ENCODE measurements around the gene TSHZ3. TPM values are rescaled to one million over a fixed set of nuclear protein-coding genes. Genes with fewer than 3 reads are reported as not detected.

The TSHZ3 gene
- total and polyA plus RNA-seq, 12 donors, result 2.6 to 9.3 (median 7.8) TPM

DNA sequence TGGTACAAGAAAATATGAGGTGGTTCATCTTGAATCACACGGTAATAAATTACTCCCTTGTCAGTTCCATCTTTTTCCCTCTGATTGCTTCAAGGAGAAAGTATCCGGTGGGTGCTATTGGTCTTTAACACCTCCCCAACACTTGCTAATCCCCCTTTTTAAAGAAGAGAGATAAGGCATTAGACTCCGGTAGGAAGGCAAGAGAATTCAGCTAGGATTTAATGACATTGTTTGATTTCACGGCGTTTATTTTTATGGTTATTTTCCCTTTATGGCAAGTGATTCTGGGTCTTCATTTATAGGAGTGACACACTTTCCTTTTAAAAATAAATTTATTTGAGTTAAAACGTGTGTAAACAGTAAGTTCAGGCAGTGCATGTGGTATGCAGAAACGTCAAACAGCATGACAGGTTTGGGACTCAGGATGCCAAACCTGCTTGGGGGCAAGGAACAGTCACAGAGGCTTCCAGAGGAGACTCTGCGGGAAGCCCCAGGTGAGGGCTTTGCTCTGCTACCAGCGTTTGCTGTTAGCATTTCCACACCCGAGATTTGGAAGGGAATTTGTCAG lies 36.5 kb downstream of the TSHZ3 start:
- intact Hi-C loops (cut with DNase I), result no loop called here
- peaks cover 0 to 23% of the 10 kb centered on the region in 2 donors for H3K4me1 ChIP-seq (replicated peaks in 1 of 2)
- 73 to 81% (median 77%) methylated on average over 10 of the region's 10 CpGs for WGBS, 4 donors
- peak overlapping the region in 2 of 5 donors; percentile 25 to 45 for H3K27ac ChIP-seq
- TF ChIP-seq, protein P1, sequence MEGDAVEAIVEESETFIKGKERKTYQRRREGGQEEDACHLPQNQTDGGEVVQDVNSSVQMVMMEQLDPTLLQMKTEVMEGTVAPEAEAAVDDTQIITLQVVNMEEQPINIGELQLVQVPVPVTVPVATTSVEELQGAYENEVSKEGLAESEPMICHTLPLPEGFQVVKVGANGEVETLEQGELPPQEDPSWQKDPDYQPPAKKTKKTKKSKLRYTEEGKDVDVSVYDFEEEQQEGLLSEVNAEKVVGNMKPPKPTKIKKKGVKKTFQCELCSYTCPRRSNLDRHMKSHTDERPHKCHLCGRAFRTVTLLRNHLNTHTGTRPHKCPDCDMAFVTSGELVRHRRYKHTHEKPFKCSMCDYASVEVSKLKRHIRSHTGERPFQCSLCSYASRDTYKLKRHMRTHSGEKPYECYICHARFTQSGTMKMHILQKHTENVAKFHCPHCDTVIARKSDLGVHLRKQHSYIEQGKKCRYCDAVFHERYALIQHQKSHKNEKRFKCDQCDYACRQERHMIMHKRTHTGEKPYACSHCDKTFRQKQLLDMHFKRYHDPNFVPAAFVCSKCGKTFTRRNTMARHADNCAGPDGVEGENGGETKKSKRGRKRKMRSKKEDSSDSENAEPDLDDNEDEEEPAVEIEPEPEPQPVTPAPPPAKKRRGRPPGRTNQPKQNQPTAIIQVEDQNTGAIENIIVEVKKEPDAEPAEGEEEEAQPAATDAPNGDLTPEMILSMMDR (IDR thresholded peaks at IDR 0.05), result no peak
- TF ChIP-seq POLR2A (IDR thresholded peaks at IDR 0.05), result no peak
- H3K27me3 ChIP-seq, result no peaks in the 10 kb centered on the region
- no peaks in the 10 kb centered on the region for H3K9me3 ChIP-seq (replicated peaks in 1 of 3)
- no peaks in the 10 kb centered on the region for H3K36me3 ChIP-seq (replicated peaks in 1 of 2)
- no peak overlapping the region for H3K4me3 ChIP-seq
- no peak for DNase-seq

DNA sequence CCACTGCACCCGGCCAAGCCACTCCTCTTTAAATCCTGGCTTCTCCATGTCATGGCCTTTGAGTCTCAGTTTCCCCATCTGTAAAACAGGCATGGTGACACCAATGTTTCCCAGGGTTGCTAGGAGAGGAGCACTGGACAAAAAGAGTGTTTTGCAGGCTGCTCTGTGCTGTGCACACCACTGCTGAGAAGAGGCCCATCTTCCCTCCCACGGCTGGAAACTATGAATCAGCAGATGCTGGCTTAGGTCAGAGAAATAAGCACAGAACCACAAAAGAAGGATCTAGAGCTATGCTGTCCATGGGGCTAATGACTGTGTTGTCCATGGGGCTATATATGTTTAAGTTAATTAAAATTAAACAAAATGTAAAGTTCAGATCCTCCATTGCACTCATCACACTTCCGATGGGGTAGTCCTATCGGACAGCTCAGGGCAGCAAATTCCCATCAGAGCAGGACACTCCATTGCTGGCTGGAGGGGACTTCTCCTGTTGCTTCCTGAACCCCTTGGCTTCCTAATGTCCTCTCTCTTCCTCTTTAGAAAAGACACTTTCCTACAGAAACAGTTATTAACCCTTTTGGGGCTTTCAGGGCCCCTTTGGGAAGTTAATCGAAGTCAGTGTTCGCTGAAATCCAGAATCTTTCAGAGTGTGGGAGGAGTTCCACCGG lies 37.1 kb downstream of the TSHZ3 start:
- Histone ChIP-seq H3K36me3 (replicated peaks in 1 of 2) (no peaks in the 10 kb centered on the region), H3K27ac (peak overlapping the region in 2 of 5 donors; percentile 25 to 45), H3K9me3 (replicated peaks in 1 of 3) (no peaks in the 10 kb centered on the region), H3K4me3 (no peak overlapping the region), H3K27me3 (no peaks in the 10 kb centered on the region), H3K4me1 (replicated peaks in 1 of 2) (peaks cover 0 to 17% of the 10 kb centered on the region in 2 donors)
- peak in 5 of 7 donors; percentile 30 to 65 (median 47) for DNase-seq
- no peak for TF ChIP-seq POLR2A (IDR thresholded peaks at IDR 0.05)
- TF ChIP-seq, protein P1 (IDR thresholded peaks at IDR 0.05), result no peak
- 71 to 85% (median 79%) methylated on average over 7 of the region's 7 CpGs for WGBS, 4 donors
- intact Hi-C loops (cut with DNase I), result no loop called here

DNA sequence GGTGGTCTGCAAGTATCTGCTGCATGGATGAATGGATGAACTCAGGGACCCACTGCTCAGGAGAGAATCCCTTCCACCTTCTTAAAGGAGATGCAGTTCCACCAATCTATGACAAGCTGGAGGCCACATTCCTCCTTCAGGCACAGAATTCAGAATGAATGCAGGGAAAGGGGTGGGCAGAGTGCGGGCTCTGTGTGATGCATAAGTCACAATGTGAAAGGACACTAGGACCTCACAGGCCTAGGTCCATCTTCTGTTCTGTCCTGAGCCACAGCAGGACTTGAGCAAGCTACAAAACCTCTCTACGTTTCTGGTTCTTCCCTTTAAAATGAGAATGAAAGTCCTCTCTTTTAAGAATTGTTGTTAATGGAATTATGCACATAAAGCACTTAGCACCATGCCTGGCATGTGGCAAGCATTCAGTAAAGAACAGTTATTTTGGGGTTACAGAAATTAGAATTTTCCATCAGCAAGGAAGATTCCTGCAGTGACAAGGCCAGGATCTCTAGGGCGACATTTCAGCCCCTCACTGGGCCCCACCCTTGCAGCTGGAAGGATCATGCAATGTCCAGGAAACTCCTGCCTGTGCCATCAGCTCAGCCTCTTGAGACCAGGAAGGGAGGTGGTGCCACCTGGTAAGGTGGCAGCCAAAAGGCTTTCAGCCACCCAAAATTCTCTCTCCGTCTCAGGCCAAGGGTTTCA lies 38.7 kb downstream of the TSHZ3 start:
- no peak overlapping the region for H3K27ac ChIP-seq
- H3K4me3 ChIP-seq, result no peak overlapping the region
- no peaks in the 10 kb centered on the region for H3K9me3 ChIP-seq (replicated peaks in 1 of 3)
- 82 to 91% (median 87%) methylated on average over 4 of the region's 4 CpGs for WGBS, 4 donors
- H3K27me3 ChIP-seq, result no peaks in the 10 kb centered on the region
- peaks cover 0 to 9% of the 10 kb centered on the region in 2 donors for H3K4me1 ChIP-seq (replicated peaks in 1 of 2)
- intact Hi-C loops (cut with DNase I), result no loop called here
- H3K36me3 ChIP-seq (replicated peaks in 1 of 2), result no peaks in the 10 kb centered on the region
- TF ChIP-seq, protein P1 (IDR thresholded peaks at IDR 0.05), result no peak
- TF ChIP-seq POLR2A (IDR thresholded peaks at IDR 0.05), result no peak
- DNase-seq, result no peak

DNA sequence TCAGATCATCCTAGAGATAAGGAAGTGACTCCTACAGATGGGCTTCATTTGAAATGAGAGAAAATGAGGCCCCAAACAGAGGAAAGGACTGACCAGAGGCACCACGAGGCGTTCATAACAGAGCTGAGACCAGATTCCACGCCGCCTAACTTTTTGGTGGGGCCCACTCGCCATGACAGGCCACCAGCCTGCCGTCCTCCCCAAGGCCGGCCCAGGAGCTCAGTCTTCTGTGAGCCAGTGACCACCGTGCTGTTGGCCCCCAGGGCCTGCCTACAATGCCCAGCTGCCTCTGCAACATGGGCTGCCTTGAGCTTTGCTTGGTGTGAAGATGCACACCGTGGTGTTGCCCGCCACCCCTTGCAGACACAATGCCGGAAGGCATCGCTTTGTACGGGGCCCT lies 40.5 kb downstream of the TSHZ3 start:
- 92 to 97% (median 96%) methylated on average over 10 to 13 of the region's 13 CpGs for WGBS, 4 donors
- Histone ChIP-seq H3K9me3 (replicated peaks in 1 of 3) (no peaks in the 10 kb centered on the region), H3K27ac (no peak overlapping the region), H3K36me3 (replicated peaks in 1 of 2) (no peaks in the 10 kb centered on the region), H3K27me3 (no peaks in the 10 kb centered on the region), H3K4me1 (replicated peaks in 1 of 2) (peaks cover 0 to 13% of the 10 kb centered on the region in 2 donors), H3K4me3 (no peak overlapping the region)
- no peak for DNase-seq
- TF ChIP-seq POLR2A (IDR thresholded peaks at IDR 0.05), result no peak
- TF ChIP-seq, protein P1 (IDR thresholded peaks at IDR 0.05), result no peak
- intact Hi-C loops (cut with DNase I), result no loop called here
